Embryonic facial prominence (tissue), 1 donor: ENCODE data around the gene BPIFA2.
"Not testable (repeated sequence)": the region's sequence is repeated elsewhere in the genome, so short reads cannot be mapped to it uniquely, and the experiment has no call there.

Source experiments
- DNase-seq: peaks from one replicate; pipeline ENCODE4 v3.0.0-alpha.2; 2016; ENCODE audit errors: extremely low spot score

Gene BPIFA2

DNA sequence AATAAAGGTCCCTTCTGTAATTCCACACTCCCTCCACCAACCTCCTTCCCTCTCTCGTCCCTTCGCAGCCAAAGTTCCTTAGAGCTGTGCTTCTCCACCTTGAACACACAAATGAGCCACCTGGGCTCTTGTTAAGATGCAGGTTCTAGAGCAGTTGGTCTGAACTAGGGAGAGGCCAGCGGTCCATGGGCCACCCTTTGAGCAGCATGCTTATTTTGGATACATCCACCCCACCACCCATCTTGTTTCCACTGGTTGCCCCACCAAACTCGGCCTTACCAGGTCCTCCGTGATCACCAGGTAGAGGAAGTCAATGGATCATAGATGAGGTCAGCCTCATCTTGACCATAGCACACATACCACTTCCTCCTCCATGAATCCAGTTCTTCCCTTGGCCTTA, 7.3 kb upstream of the BPIFA2 start:
- DNase-seq = no peak

GRCh38 chr20:33162313-33162712, 5.6 kb upstream of the BPIFA2 start:
- DNase-seq = no peak

GRCh38 chr20:33162753-33163152, 5.2 kb upstream of the BPIFA2 start:
- no peak for DNase-seq

DNA sequence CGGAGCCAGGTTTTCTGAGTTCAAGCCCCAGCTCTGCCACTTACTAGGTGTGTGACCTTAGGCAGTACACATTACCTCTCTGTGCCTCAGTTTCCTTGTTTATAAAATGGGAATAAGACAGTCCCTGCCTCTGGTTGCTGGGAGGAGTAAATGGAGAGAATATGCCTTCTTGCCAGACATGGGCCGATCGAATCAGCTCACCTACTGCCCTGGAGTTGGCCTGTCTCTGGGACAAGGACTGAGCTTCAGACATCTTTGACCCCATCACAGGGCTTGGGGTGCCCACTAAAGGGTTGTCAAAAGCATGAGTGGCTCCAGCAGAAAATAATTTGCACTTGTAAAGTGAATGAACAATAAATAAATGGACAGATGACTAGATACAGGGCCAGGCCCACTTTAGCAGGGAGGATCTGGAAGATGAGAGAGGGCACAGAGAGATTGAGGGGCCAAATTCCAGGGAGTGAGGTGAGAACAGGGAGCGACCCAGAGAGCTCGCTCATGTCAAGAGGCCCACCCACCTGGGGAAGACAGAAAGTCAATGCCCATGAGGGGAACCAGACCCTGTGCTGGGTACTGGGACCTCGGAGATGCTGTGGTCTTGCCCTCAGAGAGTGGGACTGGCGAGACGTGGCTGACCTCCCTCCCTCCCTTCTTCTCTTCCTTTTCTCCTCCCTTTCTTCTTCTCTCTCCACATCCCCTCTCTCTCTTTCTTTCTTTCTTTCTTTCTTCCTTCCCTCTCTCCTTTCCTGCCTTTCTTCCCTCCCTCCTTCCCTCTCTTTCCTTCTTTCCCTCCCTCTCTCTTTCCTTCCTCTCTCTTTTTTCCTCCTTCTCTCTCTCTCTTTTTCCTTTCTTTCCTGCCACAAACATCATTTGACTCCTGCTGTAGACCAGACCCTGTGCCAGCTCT, 3.9 kb upstream of the BPIFA2 start:
- no peak for DNase-seq

DNA sequence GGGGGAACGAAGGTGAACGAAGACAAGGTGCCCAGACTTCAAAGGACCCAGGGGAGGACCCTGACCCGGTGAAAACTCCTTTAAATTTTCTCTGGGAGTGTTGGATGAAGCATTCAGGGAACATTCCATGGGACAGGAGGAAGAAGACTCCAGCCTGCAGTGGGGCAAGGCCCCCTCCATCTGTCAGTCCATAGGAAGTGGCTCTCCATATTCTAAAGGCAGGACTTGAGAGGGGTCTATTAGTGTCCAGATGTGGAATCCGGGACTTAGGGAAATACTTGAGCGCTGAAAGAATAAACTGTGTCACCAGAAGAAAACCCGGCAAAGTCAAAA, 3.2 kb upstream of the BPIFA2 start:
- no peak for DNase-seq

DNA sequence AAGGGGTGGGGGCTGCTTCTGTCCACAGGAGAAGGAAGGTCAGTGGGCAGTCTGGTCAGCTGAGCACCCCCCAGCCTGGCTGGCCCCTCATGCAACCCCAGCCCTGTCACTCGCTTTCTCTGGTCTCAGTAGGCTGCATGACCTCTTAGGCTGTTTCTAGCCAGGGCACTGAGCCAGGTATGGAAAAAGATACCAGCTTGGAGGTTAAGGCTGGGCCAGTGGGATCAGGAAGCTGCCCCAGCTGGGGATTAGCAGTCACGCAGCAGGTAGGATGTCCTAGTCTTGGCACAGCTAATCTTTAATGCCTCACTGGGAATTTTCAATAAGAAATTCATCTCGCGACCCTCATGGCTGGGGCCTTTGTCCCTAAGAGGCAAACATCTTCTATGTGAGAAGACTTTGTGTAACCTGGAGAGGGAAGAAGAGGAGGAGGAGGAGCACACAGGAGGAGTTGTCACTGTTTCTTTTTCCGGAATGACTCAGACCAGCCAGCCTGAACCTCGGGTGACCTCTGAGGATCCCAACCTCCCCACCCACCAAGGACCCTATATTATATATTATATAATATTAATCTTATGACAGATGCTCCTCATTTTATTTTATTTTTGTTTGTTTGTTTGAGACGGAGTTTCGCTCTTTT, 2.4 kb upstream of the BPIFA2 start:
- DNase-seq = no peak

DNA sequence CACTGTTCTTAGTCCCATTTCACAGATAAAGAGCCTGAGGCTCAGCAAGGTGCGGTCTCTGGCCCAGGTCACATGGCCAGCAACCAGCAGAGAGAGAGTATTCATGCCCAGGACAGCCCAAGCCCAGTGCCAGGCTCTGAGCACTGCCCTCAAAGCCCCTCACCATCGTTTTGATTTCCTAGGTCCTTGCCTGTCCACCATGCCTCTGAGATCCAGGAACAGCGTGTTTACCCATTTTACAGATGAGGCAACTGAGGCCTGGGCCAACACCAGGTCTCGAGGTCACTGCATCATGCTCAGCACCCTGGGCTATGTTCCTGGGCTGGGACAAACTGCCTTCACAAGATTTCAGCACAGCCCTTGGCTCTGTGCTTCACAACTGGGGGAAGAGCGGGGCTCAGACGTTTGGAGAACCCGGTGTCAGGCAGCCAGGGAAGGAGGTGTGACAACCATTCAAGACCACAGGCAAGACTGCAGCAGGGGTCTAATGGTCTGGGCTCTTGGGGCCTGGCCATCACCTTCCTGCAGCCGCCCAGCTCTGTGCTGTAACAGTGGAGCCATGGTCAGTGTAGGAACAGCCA, 1.3 kb upstream of the BPIFA2 start:
- DNase-seq = no peak

DNA sequence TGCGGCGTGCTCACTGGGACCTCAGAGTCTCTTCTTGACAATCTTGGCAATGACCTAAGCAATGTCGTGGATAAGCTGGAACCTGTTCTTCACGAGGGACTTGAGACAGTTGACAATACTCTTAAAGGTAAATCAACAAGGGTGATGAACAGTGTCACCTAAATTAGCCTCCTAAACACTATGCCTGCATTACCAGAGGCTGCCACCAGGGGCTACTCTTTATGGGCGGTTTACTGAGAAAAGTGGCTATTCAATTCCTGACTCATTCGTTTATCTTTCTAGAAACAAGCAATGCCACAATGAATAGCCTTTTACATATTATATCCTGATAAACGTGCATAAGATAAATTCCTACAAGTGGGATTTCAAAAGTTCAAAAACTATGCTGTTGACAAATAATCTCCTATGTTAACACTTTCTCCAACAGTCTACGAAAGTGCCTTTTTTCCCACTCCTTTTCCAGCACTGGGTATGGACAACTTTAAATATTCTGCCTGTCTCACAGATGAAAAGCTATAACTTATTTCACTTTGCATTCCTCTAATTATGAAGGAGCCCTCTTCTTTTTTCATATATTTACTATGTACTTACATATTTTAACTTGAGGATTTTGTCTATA, 1.3 kb downstream of the BPIFA2 start:
- DNase-seq = no peak

DNA sequence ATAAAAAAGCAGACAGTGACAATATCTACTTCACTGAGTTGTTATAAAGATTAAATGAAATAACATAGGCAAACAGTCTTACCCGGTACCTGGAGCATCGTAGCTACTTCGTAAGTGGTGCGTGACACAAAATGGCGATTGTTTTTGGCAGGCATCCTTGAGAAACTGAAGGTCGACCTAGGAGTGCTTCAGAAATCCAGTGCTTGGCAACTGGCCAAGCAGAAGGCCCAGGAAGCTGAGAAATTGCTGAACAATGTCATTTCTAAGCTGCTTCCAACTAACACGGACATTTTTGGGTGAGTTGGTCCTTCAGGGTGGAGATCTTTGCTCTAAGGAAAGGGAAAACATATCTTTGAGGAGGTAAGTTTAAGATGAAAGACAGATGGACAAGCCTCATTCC, 4.8 kb downstream of the BPIFA2 start:
- no peak for DNase-seq

DNA sequence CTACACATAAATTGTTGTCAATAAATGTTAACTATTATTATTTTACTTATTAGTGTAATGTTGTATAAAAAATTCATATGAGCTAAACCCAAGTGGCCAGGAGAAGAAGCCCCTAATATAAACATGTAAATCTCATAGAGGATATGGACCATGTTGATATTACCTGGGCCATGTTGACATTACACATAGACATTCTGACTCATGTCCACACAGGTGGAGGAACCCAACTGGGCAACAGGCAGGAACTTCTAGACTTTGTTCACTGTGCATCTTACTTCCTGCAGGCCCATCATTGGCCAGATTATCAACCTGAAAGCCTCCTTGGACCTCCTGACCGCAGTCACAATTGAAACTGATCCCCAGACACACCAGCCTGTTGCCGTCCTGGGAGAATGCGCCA, 7.2 kb downstream of the BPIFA2 start:
- no peak for DNase-seq

- DNase-seq = no peak
These were observed 8.1 kb downstream of the BPIFA2 start for GRCh38 chr20:33176101-33176500.

DNA sequence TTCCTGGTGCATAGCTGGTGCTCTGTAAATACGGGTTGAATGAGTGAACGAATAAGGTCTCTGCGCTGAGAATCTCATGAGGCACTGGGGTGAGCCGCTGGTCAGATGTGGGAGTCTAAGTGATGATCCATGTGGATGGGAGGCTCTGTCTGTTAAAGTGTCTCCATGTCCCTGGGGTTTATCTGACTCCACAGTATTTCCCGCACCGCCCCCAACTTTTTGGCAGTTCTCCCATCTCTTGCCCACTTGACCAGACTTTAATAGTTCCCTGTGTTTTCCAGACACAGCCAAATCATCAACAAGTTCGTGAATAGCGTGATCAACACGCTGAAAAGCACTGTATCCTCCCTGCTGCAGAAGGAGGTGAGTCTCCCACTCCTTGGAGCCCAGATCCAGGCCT, 9.9 kb downstream of the BPIFA2 start:
- DNase-seq = no peak

GRCh38 chr20:33178726-33179125, 10.8 kb downstream of the BPIFA2 start:
- no peak for DNase-seq

DNA sequence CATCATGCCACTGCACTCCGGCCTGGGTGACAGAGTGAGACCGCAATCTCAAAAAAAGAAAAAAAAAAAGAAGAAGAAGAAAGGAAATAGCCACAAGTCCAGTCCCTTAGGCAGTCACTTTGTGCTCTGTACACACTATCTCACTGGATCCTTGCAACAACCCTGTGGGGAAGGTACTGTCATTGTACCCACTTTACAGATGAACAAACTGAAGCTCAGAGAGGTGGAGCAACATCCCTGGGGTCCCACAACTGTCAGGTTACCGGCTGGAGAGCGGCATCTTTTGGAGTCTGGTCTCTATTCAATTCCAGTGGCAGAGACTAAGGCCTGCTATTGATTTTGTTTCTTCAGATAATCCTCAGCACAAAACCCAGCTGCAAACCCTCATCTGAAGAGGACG, 12.2 kb downstream of the BPIFA2 start:
- DNase-seq = no peak

DNA sequence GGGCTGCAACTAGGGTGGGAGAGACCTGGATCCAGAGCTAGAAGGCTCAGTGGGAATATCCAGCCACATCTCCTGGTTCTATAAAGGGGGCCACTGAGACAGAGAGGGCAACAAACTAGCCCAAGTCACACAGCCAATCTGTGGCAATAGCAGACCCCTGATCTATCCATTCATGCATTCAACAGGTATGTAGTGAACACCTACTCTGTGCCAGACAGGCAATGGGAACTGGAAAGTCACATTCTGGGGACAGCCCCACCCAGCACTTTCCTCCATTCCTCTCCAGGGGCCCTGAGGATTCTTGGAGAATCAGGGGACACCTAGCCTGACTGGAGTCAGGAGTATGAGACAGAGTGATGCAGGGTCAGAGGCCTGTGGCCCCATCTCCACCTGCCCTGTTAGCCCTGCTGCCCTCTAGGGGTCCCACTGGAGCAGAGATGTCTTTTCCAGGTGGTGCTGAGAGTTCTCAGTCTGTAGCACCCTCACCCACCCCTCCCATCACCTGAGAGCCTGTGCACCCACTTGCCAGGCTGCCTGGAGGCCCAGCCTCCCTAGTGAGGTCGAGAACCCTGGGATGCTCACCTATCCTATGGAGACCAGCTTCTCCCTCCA, 13.6 kb downstream of the BPIFA2 start:
- DNase-seq = no peak

- DNase-seq = no peak
These were observed 15.4 kb downstream of the BPIFA2 start for GRCh38 chr20:33183312-33183711.

DNA sequence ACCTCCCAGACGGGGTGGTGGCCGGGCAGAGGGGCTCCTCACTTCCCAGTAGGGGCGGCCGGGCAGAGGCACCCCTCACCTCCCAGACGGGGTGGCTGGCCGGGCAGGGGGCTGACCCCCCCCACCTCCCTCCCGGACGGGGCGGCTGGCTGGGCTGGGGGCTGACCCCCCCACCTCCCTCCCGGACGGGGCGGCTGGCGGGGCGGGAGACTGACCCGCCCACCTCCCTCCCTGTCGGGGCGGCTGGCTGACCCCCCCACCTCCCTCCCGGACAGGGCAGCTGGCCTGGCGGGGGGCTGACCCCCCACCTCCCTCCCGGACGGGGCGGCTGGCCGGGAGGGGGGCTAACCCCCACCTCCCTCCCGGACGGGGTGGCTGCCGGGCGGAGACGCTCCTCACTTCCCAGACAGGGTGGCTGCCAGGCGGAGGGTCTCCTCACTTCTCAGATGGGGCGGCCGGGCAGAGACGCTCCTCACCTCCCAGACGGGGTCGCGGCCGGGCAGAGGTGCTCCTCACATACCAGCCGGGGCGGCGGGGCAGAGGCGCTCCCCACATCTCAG, 17.2 kb downstream of the BPIFA2 start:
- DNase-seq = not testable (repeated sequence)

- DNase-seq = no peak
These were observed 19.5 kb downstream of the BPIFA2 start for GRCh38 chr20:33187491-33187890.

- no peak for DNase-seq
These were observed 20.5 kb downstream of the BPIFA2 start for GRCh38 chr20:33188421-33188820.

DNA sequence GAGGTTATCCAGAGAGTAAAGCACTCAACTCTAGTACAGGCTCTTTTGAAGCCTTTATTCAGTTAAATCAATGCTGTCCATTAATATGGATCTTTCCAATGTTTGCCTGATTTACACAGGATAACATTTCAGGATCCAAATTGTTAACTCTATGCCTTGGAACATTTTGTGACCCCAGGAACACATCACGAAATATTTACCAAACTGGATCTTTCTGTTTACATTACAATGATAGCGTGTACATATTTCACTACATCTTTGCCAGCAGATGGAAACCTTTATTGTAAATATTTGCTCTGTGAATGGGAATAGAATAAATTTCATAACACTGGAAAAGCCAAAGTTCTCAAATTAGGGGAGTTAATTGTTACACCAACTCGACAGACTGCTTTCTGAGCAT, 23.5 kb downstream of the BPIFA2 start:
- no peak for DNase-seq

DNA sequence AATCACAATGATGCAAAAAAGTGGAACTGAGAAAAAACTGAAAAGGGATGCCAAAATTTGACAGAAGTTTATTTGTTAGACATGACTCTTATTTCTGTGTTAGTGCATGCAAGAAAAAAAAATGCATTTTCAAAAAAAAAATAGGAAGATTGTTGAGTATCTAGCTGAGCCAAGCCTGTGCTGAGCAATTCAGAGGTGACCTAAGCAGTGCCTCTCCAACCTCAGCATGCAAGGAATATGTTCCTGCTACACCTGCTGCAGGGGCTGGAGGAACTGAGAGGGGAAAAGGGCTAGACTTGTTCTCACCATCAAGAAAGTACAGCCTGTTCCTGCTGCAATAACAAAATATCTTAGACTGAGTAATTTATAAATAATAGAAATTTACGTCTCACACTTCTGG, 24.0 kb downstream of the BPIFA2 start:
- no peak for DNase-seq

DNA sequence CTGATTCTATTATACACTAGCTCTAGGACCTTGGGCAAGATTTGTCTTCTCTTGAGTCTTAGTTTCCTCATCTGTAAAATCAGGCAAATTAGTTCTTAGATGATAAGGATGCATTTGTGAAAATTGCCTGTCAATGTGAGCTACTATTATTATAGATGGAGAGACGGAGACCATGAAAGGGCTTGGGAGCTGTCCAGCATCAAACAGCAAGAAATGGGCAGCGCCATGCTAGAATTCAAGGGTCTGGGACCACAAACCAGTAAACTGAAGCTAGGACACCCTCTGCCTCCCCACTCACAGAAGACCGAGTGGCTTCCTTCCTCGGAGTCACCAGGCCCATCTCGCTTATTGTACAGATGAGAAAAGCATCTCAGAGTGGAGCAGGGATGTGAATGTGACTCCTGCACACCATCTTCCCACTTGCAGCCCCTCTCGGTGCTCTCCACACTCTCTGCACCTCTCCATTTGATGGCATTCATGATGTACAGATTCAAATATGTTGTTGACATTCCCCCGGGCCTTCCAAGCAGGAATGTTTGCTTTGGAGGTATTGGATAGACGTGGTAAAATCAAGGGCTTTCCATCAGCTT, 25.0 kb downstream of the BPIFA2 start:
- no peak for DNase-seq
